Measurements from ENCODE around the gene KMT2E.
"Not testable (repeated sequence)": the region's sequence is repeated elsewhere in the genome, so short reads cannot be mapped to it uniquely, and the experiment has no call there.

KMT2E gene

DNA sequence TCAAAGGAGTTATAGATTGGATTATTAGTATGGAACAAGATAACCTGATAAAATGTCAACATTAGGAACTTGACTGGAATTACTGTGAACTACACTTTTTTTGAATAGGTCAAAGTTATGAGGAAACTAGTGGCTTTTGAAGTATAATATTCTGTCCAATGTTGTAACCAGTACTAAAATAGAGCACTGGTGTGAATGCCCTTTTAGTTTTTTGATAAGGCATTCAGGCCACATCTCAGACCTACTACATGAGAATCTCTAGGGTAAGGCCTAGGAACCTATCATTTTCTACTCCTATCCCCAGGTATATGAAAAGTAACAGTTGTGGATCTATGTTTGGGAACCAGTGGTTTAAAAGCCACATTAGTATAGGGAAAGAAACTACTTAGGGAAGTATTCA lies 16.4 kb downstream of the KMT2E start:
- no peak for DNase-seq

- no peak for DNase-seq
Observed at GRCh38 chr7:105032553-105033214, 18.7 kb downstream of the KMT2E start.

DNA sequence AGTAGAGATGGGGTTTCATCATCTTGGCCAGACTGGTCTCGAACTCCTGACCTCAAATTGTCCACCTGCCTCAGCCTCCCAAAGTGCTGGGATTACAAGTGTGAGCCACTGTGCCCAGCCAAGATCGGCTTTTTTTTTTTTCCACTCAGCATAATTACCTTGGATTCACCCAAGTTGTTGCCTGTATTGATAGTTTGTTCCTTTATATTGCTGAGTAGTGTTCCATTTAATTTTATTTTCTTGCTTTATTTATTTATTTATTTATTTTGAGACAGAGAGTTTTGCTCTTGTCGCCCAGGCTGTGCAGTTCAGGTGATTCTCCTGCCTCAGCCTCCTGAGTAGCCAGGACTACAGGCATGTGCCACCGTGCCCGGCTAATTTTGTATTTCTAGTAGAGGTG lies 21.3 kb downstream of the KMT2E start:
- DNase-seq = no peak

DNA sequence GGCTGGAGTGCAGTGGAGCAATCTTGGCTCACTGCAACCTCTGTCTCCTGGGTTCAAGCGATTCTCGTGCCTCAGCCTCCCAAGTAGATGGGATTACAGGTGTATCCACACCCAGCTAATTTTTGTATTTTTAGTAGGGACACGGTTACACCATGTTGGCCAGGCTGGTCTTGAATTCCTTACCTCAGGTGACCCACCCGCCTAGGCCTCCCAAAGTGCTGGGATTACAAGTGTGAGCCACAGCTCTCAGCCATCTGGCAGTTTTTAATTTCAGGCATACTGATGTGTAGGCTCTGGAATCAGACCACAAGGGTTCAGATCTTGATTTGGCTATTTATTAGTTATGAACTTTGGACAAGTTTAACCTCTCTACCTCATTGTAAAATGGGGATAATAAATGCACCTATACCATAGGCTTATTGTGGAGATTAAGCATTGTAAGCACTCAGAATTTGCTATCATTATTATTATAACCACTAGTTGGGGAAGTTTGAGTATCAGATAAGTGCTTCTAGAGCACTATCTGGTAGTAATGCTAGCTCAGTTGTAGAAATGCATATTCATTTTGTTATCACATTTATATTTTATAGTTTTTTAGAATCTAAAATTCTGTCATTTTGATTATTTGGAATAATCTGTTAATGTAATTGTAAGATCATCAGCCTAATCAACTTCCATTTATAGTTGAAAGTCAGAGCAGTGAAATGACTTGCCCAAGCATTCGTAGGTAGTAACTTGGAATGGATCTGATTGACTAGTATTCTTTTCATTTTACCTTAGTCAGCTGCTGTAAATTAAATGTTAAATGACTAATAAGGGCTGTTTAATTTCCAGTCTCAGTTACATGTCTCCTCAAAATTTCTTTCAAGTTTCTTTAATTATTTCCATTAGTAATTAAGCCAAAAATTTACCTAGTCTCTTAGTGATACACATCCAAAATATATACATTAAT lies 22.5 kb downstream of the KMT2E start:
- peak; percentile 75 for DNase-seq

DNA sequence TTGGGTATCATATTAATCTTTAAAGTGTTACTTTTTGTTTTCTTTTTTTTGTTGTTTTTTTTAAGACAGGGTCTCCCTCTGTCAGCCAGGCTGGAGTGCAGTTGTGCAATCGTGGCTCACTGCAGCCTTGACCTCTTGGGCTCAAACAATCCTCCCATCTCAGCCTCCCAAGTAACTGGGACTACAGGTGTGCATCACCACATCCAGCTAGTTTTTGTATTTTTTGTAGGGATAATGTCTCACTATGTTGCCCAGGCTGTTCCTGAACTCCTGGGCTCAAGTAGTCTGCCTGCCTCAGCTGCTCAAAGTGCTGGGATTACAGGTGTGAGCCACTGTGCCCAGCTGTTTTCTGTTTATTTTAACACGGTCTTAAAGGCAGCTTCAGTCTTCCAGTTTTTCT lies 23.3 kb downstream of the KMT2E start:
- peak; percentile 40 for DNase-seq

DNA sequence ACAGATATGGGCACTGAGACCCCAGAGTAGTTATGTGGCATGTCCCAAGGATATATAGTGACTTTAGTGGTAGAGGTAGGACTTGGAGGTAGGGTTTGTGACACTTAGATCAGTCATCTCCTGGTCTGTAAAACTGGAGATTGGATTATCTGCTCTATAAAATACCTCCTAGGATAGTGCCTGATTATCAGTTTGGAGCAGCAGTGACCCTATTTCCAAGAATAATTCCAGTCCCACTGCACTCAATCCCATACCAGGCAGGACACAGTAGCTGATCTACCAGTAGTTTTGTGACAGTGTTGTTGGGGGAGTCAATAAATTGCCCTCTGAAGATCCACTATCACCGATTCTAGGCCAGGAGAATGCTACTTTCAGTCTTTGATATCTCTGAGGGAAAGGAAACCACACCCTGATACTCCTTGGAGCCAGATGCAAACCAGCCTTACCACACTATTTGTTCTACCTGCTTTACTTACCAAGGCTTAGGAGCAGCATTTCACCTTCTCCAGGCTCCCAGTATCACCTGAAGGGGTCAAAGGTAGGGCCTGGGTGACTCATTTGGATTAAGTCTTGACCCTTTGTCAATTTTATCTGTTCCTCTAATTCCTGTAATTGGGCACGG lies 30.6 kb downstream of the KMT2E start:
- DNase-seq = no peak

DNA sequence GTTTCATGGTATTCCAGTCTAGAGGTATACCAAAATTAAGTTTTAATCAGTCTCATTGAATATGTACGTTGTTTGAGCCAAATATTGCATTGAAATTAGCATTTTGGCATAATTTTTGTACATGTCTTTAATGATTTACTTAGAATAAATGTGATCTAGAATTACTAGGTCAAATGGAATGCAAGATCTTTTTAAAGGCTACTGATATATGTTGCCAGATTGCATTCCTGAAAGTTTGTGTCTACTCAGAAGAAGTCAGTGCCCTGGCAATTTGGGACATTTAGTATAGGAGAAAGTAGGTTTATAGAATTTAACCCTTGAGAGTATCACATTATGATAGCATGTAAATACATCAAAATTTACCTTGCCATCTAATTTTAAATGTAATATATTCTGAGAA lies 32.4 kb downstream of the KMT2E start:
- no peak for DNase-seq

- DNase-seq = no peak
Observed at GRCh38 chr7:105047932-105048331, 33.9 kb downstream of the KMT2E start.

DNA sequence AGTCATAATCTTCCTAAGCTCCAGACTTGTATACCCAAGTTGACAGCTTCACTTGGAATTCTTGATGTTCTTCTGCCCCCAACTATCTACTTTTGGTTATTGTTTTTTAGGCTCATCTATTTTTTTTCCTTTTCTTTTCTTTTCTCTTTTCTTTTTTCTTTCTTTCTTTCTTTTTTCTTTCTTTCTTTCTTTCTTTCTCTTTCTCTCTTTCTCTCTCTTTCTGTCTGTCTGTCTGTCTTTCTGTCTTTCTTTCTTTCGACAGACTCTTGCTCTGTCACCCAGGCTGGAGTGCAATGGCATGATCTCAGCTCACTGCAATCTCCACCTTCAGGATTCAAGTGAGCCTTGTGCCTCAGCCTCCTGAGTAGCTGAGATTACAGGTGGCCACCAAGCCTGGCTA lies 36.5 kb downstream of the KMT2E start:
- DNase-seq = no peak

GRCh38 chr7:105050899-105051298 lies 36.9 kb downstream of the KMT2E start:
- DNase-seq = not testable (repeated sequence)

- no peak for DNase-seq
Observed at GRCh38 chr7:105055084-105055483, 41.1 kb downstream of the KMT2E start.

GRCh38 chr7:105055621-105056020 lies 41.6 kb downstream of the KMT2E start:
- no peak for DNase-seq

- DNase-seq = no peak
Observed at GRCh38 chr7:105057472-105057871, 43.5 kb downstream of the KMT2E start.

DNA sequence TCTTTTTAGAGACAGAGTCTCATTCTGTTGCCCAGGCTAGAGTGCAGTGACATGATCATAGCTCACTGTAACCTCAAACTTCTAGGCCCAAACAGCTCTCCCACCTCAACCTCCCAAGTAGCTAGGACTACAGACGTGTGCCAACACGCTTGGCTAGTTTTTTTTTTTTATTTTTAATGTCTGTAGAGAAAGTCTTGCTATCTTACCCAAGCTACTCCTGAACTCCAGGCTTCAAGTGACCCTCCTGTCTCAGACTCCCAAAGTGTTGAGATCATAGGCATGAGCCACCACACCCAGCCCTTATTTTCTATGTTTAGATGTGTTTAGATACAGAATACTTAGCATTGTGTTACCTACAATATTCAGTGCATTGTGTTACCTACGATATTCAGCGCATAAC lies 46.4 kb downstream of the KMT2E start:
- DNase-seq = no peak

DNA sequence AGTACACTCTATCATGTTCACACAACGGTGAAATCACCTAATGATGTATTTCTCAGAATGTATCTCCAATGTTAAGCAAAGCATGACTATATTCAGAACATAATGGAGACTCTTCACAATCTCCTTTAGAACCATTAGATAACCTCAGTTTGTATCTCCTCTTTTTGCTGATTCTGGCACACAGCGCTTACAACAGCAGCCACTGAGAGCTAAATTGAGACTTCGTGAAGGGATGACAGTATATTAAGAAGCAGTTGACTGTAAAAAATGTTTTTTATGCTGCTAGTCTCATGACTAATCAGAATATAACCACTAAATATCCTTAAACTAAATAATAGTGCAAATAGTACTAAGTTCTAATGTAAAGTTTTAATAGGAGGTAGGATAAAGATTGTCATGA lies 46.9 kb downstream of the KMT2E start:
- DNase-seq = no peak

DNA sequence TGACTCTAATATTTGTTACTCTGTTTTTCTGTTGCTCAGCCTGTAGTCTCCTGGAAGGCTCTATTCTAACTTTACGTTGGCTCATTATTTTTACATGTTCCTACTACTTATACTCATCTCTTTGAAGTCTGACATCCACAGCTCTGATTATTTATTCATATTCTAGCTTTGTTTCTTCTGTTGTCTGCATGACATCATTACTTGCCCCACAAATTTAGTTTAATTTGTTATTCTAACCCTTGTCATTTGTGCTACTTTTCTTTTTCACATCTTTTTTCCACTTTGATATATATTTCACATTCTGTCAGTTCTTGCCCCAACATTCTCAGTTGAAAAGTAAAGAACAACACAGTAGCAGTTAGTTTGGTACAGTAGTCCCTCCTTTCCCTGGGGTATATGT lies 51.1 kb downstream of the KMT2E start:
- no peak for DNase-seq

DNA sequence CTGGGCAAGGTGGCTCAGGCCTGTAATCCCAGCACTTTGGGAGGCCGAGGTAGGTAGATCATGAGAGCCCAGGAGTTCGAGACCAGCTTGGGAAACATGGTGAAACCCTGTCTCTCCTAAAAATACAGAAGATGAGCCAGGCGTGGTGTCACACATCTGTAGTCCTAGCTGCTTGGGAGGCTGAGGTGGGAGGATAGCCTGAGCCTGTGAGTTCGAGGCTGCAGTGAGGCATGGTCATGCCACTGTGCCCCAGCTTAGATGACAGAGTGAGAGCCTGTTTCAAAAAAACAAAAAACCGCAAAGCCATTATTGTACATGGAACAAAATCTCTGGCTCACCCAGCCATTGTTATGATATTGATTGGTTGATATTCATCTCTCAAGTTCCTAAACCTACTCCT lies 53.7 kb downstream of the KMT2E start:
- no peak for DNase-seq

DNA sequence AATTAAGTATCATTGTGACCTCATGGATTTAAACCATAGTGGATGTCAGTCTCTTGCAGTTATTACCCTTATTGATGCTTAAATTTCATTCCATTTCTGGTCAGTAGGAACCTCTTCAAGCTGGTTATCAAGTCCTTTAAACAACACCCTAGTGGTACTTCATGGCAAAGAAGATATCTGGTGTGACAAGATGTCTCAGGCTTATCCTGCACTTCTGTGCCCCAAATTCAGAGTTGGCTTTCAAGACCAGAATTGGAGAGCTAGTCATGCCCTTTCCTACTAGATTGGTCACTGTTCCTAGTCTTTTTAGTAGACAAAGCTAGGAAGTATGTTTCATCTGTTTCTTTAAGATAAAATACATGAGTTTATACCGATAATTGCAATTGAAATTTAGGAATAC lies 54.9 kb downstream of the KMT2E start:
- DNase-seq = no peak

- DNase-seq = no peak
Observed at GRCh38 chr7:105073143-105073542, 59.1 kb downstream of the KMT2E start.

- no peak for DNase-seq
Observed at GRCh38 chr7:105079348-105079747, 65.3 kb downstream of the KMT2E start.

- no peak for DNase-seq
Observed at GRCh38 chr7:105084581-105084980, 70.6 kb downstream of the KMT2E start.

DNA sequence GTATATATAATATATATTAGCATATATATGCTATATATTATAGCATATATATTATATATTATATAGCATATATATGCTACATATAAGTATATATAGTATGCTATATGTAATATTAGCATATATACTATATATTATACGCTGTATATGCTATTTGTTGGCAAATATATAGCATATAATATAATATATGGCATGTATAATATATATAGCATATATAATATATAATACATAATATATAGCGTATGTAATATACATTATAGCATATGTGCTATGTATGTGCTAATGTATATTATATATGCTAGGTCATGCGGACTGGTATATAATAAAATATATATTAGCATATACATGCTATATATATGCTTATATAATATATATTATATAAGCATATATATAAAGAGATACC lies 72.8 kb downstream of the KMT2E start:
- no peak for DNase-seq

DNA sequence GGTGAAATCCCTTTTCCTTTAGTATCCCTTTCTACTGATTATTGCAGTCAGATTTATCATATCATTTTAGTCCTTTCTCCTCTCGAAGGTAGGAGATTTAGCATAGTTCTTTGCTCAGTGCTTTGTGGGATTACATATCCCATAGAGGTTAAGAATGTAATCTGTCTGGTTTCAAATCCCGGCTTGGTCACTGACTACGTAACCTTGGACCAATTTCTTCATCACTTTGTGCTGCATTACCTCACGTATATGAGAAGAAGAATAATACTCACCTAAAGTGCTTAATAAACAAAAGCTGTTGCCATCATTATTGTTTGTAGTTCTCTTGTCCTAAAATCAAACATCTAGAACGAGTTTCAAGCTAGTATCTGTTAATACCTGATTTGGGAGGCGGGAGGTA lies 74.0 kb downstream of the KMT2E start:
- no peak for DNase-seq

- no peak for DNase-seq
Observed at GRCh38 chr7:105088456-105088855, 74.5 kb downstream of the KMT2E start.

Data from NCI-H69 (cell line).